ENCODE data around the gene WNT3. TPM values are rescaled to one million over a fixed set of nuclear protein-coding genes. Genes with fewer than 3 reads are reported as not detected.

WNT3 gene
- total and polyA plus RNA-seq, 2 donors (not counting 3 experiments of a cell fraction or from before 2014, with no cell fraction given) = 1.4 to 2.1 TPM

DNA sequence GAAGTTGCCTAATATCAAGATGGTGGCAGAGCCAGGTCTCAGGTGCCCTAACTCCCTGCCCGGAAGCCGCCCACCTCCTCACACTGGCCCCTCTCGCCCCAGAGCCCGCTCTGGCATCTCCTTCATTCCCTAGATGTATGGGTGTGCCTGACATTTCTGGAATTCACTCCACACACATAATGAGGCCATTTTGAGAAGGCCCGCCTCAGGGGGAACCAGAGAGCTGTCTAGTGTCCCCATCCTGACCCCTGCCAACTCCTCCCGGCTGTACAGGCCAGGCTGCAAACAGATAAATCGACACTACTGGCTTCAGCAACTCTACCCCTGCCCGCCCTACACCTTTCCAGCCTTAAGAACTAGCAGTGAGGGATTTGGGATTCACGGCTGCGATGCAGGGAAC, 7.7 kb downstream of the WNT3 start:
- H3K4me3 ChIP-seq (replicated peaks in 1 of 3; ENCODE audit: insufficient read depth in 1 of 3, low read depth in 1 of 3, low read length in 3 of 3) = no peak overlapping the region
- H3K9me1 ChIP-seq (replicated peaks; ENCODE audit: control insufficient read depth, extremely low read depth, insufficient read depth, low read length) = no peaks in the 10 kb centered on the region
- FAIRE-seq (no peak), DNase-seq (ENCODE audit: low read depth, low spot score) (no peak)
- peaks cover 5 to 14% of the 10 kb centered on the region in 2 experiments for H3K27me3 ChIP-seq (ENCODE audit: control insufficient read depth in 2 of 2, insufficient read depth in 2 of 2, low read length in 2 of 2)
- ChIA-PET CTCF (interaction anchor here (0.7 to 1.2 kb wide), 2 partner anchors 13 to 25 kb away, joined by 3 read pairs; no protein-coding TSS in a partner anchor), POLR2A (no interaction called here)
- H3K27ac ChIP-seq (ENCODE audit: insufficient read depth, low read depth, low read length) = no peak overlapping the region
- intact Hi-C loops (cut with micrococcal nuclease) (no loop called here), dilution Hi-C loops (cut with MboI; ENCODE audit: extremely low pct_ligation_motif_present, low sequenced_read_pairs) (no loop called here)
- no TSS peak for BruUV-seq (replicated peaks)
- no peak overlapping the region for H3K4me2 ChIP-seq (ENCODE audit: insufficient read depth, low read length)
- no peaks in the 10 kb centered on the region for H3K4me1 ChIP-seq (ENCODE audit: control insufficient read depth, extremely low read depth, insufficient read depth, low read length)
- H3K9me3 ChIP-seq (replicated peaks; ENCODE audit: control insufficient read depth, insufficient read depth, low read length) = no peaks in the 10 kb centered on the region
- TF ChIP-seq MYC (IDR thresholded peaks at IDR 0.05; ENCODE audit: low read depth, low read length) (no peak), MAX (IDR thresholded peaks at IDR 0.05; ENCODE audit: insufficient read depth, insufficient read length) (no peak), POLR2A (IDR thresholded peaks at IDR 0.05; ENCODE audit: low read depth, low read length) (no peak), JUN (IDR thresholded peaks at IDR 0.05; ENCODE audit: borderline replicate concordance, insufficient read depth, insufficient read length, low read depth) (no peak), EZH2 (IDR thresholded peaks at IDR 0.05; ENCODE audit: borderline replicate concordance, low read depth, low read length, severe bottlenecking) (no peak), POLR2AphosphoS5 (IDR thresholded peaks at IDR 0.05; ENCODE audit: insufficient read depth, low read depth, low read length) (no peak), FOS (IDR thresholded peaks at IDR 0.05; ENCODE audit: borderline replicate concordance, insufficient read depth, low read length) (no peak)
- TF ChIP-seq, protein P1, sequence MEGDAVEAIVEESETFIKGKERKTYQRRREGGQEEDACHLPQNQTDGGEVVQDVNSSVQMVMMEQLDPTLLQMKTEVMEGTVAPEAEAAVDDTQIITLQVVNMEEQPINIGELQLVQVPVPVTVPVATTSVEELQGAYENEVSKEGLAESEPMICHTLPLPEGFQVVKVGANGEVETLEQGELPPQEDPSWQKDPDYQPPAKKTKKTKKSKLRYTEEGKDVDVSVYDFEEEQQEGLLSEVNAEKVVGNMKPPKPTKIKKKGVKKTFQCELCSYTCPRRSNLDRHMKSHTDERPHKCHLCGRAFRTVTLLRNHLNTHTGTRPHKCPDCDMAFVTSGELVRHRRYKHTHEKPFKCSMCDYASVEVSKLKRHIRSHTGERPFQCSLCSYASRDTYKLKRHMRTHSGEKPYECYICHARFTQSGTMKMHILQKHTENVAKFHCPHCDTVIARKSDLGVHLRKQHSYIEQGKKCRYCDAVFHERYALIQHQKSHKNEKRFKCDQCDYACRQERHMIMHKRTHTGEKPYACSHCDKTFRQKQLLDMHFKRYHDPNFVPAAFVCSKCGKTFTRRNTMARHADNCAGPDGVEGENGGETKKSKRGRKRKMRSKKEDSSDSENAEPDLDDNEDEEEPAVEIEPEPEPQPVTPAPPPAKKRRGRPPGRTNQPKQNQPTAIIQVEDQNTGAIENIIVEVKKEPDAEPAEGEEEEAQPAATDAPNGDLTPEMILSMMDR (IDR thresholded peaks at IDR 0.05; ENCODE audit: extremely low read depth in 1 of 2, insufficient read depth in 1 of 2, low read depth in 1 of 2, low read length in 2 of 2) = no peak
- H2AFZ ChIP-seq (ENCODE audit: low read depth, low read length) = no peak overlapping the region
- H3K79me2 ChIP-seq (ENCODE audit: control insufficient read depth, insufficient read depth, low read length) = no peaks in the 10 kb centered on the region
- H4K20me1 ChIP-seq (replicated peaks; ENCODE audit: control insufficient read depth, extremely low read depth, insufficient read depth, low read length) = no peaks in the 10 kb centered on the region
- no peak overlapping the region for H3K9ac ChIP-seq (replicated peaks; ENCODE audit: extremely low read depth, insufficient read depth, low read length)
- H3K36me3 ChIP-seq (ENCODE audit: control insufficient read depth in 2 of 2, extremely low read depth in 1 of 2, insufficient read depth in 2 of 2, low read length in 2 of 2) = no peaks in the 10 kb centered on the region

Data from endothelial cell of umbilical vein (primary cell).